H1 (cell line): Measurements from ENCODE around the gene RMRP. TPM values are rescaled to one million over a fixed set of nuclear protein-coding genes. Genes with fewer than 3 reads are reported as not detected.

Experiments used
- BACH1 ChIP-seq: IDR thresholded peaks from 2 replicates; pipeline ENCODE4 v1.6.1; 2012; ENCODE audit warnings: low read length, improper control_type of control experiment
- EP300 ChIP-seq, 2 experiments: IDR thresholded peaks; 1 replicate in 1 of 2; 2 replicates in 1 of 2; pipeline ENCODE4 v1.6.1; 2011 to 2012; ENCODE audit warnings: low read depth in 2 of 2, low read length in 2 of 2, mild to moderate bottlenecking in 2 of 2, borderline replicate concordance in 1 of 2, inconsistent platforms in 1 of 2, moderate library complexity in 1 of 2
- KDM4A ChIP-seq: IDR thresholded peaks from one replicate; pipeline ENCODE4 v1.7.1; 2012; ENCODE audit warnings: low read depth, mild to moderate bottlenecking, moderate library complexity, low read length, inconsistent platforms; ENCODE audit not compliant: severe bottlenecking
- POLR2A ChIP-seq, 2 experiments: IDR thresholded peaks; 1 replicate in 1 of 2; 2 replicates in 1 of 2; pipeline ENCODE4 v1.6.1; 2011; ENCODE audit warnings: low read depth in 2 of 2, low read length in 2 of 2, mild to moderate bottlenecking in 2 of 2; ENCODE audit errors: control extremely low read depth in 1 of 2
- RNF2 ChIP-seq: fragments of 200-900, 300-1000 bp; sonication (generic); IDR thresholded peaks from 2 replicates; pipeline ENCODE4 v1.7.1; 2016; ENCODE audit warnings: borderline replicate concordance, low read depth, mild to moderate bottlenecking, antibody characterized with exemption, low read length; ENCODE audit not compliant: poor library complexity, severe bottlenecking; ENCODE audit errors: missing control alignments
- SIX5 ChIP-seq: IDR thresholded peaks from 2 replicates; pipeline ENCODE4 v1.6.1; 2011; ENCODE audit warnings: mild to moderate bottlenecking, low read depth, low read length
- SP4 ChIP-seq: IDR thresholded peaks from 2 replicates; pipeline ENCODE4 v1.6.1; 2012; ENCODE audit warnings: low read length, inconsistent platforms
- polyA plus RNA-seq, 7 experiments: library from polyadenylated mRNA; depleted of rRNA in 3 of 7; stranded (reverse) in 5 of 7; unstranded in 2 of 7; fragments of >200 nt in 5 of 7; fragments of 200-250 nt in 2 of 7; gene quantifications; 1 replicate in 5 of 7; 2 replicates in 1 of 7; 4 replicates in 1 of 7; pipeline versions ENCODE4 v1.2.1 to v1.2.3, GENCODE V29; 2011 to 2013; ENCODE audit warnings: missing spikeins in 2 of 7, mixed read lengths in 2 of 7
- total RNA-seq: library from RNA; stranded (reverse); fragmentation: NEBNext Ultra II Directional; extraction: Animal tissue kit (Norgen Biotek cat#: 25700); gene quantifications from 2 replicates; pipeline ENCODE4 v1.2.1, GENCODE V29; 2021

The RMRP gene
- total and polyA plus RNA-seq, 2 of the 8 experiments (the other 6 are each of a cell fraction or from before 2014, with no cell fraction given), result 169 to 14,987 TPM

- TF ChIP-seq EP300 (IDR thresholded peaks at IDR 0.05; ENCODE audit: borderline replicate concordance in 1 of 2, low read depth in 2 of 2, low read length in 2 of 2) (no peak), POLR2A (IDR thresholded peaks at IDR 0.05; ENCODE audit: control extremely low read depth in 1 of 2, low read depth in 2 of 2, low read length in 2 of 2) (peak in 1 of 2 experiments; percentile 55; a peak in 2 of 3 replicates), SIX5 (no peak), BACH1 (no peak), RNF2 (no peak), SP4 (no peak), KDM4A (peak; percentile 1)
Observed at GRCh38 chr9:35691334-35691650, 33.5 kb upstream of the RMRP start (continued).
